WTC11 (cell line): ENCODE measurements around the gene GRM4. TPM values are rescaled to one million over a fixed set of nuclear protein-coding genes. Genes with fewer than 3 reads are reported as not detected.

Source experiments
- ATAC-seq: fragments of 200-7000 bp; cut with Tn5 transposase; 2 replicates; pipeline ENCODE4 v1.10.0; 2021; ENCODE audit warnings: mild to moderate bottlenecking, moderate library complexity
- CTCF ChIA-PET: fragments of 300-600 bp; sonication (Branson Sonifier 250); formaldehyde crosslinking; loops from one replicate; lab custom pipeline; 2021; ENCODE audit warnings: antibody characterized with exemption; lab: Charles Lee
- POLR2A ChIA-PET: fragments of 350-600 bp; sonication (Branson Sonifier 250); formaldehyde crosslinking; loops from one replicate; lab custom pipeline; 2021; ENCODE audit warnings: antibody characterized with exemption; lab: Charles Lee
- DNase-seq: peaks from one replicate; pipeline ENCODE4 v3.0.0; 2021; ENCODE audit warnings: low spot score
- H3K27ac Mint-ChIP-seq: 2 replicates; pipeline ENCODE4 v1.8.0; 2021; ENCODE audit warnings: mixed read lengths
- H3K27me3 Mint-ChIP-seq: 2 replicates; pipeline ENCODE4 v1.8.0; 2021; ENCODE audit warnings: low read depth, mild to moderate bottlenecking, moderate library complexity, mixed read lengths
- H3K36me3 Mint-ChIP-seq: 2 replicates; pipeline ENCODE4 v1.8.0; 2021; ENCODE audit warnings: mixed read lengths
- H3K4me1 Mint-ChIP-seq: 2 replicates; pipeline ENCODE4 v1.8.0; 2022; ENCODE audit warnings: mixed read lengths
- H3K4me3 Mint-ChIP-seq: 2 replicates; pipeline ENCODE4 v1.8.0; 2021; ENCODE audit warnings: mild to moderate bottlenecking, moderate library complexity, mixed read lengths
- H3K9me3 Mint-ChIP-seq: 2 replicates; pipeline ENCODE4 v1.8.0; 2021; ENCODE audit warnings: mixed read lengths
- ARID4B ChIP-seq: sonication (generic); formaldehyde crosslinking; IDR thresholded peaks from 2 replicates; pipeline ENCODE4 v1.8.0; 2023; ENCODE audit warnings: missing genetic modification reagents, mild to moderate bottlenecking, borderline replicate concordance
- E2F1 ChIP-seq: sonication (generic); formaldehyde crosslinking; IDR thresholded peaks from 2 replicates; pipeline ENCODE4 v1.8.0; 2022; ENCODE audit warnings: mild to moderate bottlenecking, missing genetic modification reagents
- E2F4 ChIP-seq: sonication (generic); formaldehyde crosslinking; IDR thresholded peaks from 2 replicates; pipeline ENCODE4 v1.8.1; 2022; ENCODE audit warnings: low read depth, mild to moderate bottlenecking, moderate library complexity, missing genetic modification reagents, borderline replicate concordance
- ESRRA ChIP-seq: sonication (generic); formaldehyde crosslinking; IDR thresholded peaks from 2 replicates; pipeline ENCODE4 v1.8.1; 2022; ENCODE audit warnings: mild to moderate bottlenecking, missing genetic modification reagents, borderline replicate concordance
- FOXK1 ChIP-seq: sonication (generic); formaldehyde crosslinking; IDR thresholded peaks from 2 replicates; pipeline ENCODE4 v1.8.0; 2022; ENCODE audit warnings: mild to moderate bottlenecking, moderate library complexity, missing genetic modification reagents
- JUN ChIP-seq: sonication (generic); formaldehyde crosslinking; IDR thresholded peaks from 2 replicates; pipeline ENCODE4 v1.8.0; 2023; ENCODE audit warnings: mild to moderate bottlenecking, missing genetic modification reagents
- NR2C2 ChIP-seq: sonication (generic); formaldehyde crosslinking; IDR thresholded peaks from 2 replicates; pipeline ENCODE4 v1.8.0; 2022; ENCODE audit warnings: mild to moderate bottlenecking, missing genetic modification reagents
- OVOL2 ChIP-seq: fragments of 250-450 bp; sonication (Bioruptor Pico); IDR thresholded peaks from 2 replicates; pipeline ENCODE4 v1.9.0; 2021; ENCODE audit warnings: mild to moderate bottlenecking, borderline replicate concordance
- PRRX2 ChIP-seq: fragments of 250-450 bp; sonication (Bioruptor Pico); IDR thresholded peaks from 2 replicates; pipeline ENCODE4 v1.8.0; 2021; ENCODE audit warnings: mild to moderate bottlenecking
- TEAD4 ChIP-seq: sonication (generic); formaldehyde crosslinking; IDR thresholded peaks from 2 replicates; pipeline ENCODE4 v1.8.0; 2022; ENCODE audit warnings: mild to moderate bottlenecking, missing genetic modification reagents
- TP53 ChIP-seq: sonication (generic); formaldehyde crosslinking; IDR thresholded peaks from 2 replicates; pipeline ENCODE4 v1.8.1; 2023; ENCODE audit warnings: mild to moderate bottlenecking, missing genetic modification reagents
- ZBTB21 ChIP-seq: sonication (generic); formaldehyde crosslinking; IDR thresholded peaks from 2 replicates; pipeline ENCODE4 v1.8.1; 2023; ENCODE audit warnings: mild to moderate bottlenecking, missing genetic modification reagents, borderline replicate concordance
- ZMAT4 ChIP-seq: fragments of 250-450 bp; sonication (Bioruptor Pico); IDR thresholded peaks from 2 replicates; pipeline ENCODE4 v1.9.0; 2021; ENCODE audit warnings: mild to moderate bottlenecking
- ZNF232 ChIP-seq: sonication (generic); formaldehyde crosslinking; IDR thresholded peaks from 2 replicates; pipeline ENCODE4 v1.8.0; 2022; ENCODE audit warnings: mild to moderate bottlenecking, missing genetic modification reagents
- ZNF423 ChIP-seq: fragments of 250-450 bp; sonication (Bioruptor Pico); IDR thresholded peaks from 2 replicates; pipeline ENCODE4 v2.1.2; 2022; ENCODE audit warnings: mild to moderate bottlenecking, moderate library complexity
- ZNF532 ChIP-seq: fragments of 250-450 bp; sonication (Bioruptor Pico); IDR thresholded peaks from 2 replicates; pipeline ENCODE4 v1.9.0; 2021; ENCODE audit warnings: mild to moderate bottlenecking, borderline replicate concordance
- ZNF671 ChIP-seq: fragments of 250-450 bp; sonication (Bioruptor Pico); IDR thresholded peaks from 2 replicates; pipeline ENCODE4 v1.8.0; 2021; ENCODE audit warnings: mild to moderate bottlenecking
- total RNA-seq: library from RNA; stranded (reverse); gene quantifications from 3 replicates; pipeline ENCODE4 v1.2.3, GENCODE V29; 2021
- TF ChIP-seq, protein P1 (sequence below): sonication (generic); formaldehyde crosslinking; IDR thresholded peaks from 2 replicates; pipeline ENCODE4 v1.8.0; 2022; ENCODE audit warnings: mild to moderate bottlenecking, missing genetic modification reagents
- TF ChIP-seq, protein P2 (sequence below): sonication (generic); formaldehyde crosslinking; IDR thresholded peaks from 2 replicates; pipeline ENCODE4 v1.8.0; 2023; ENCODE audit warnings: mild to moderate bottlenecking, missing genetic modification reagents

Gene GRM4
- total RNA-seq, 1 experiment from 2014 or later: 34.5 TPM

DNA sequence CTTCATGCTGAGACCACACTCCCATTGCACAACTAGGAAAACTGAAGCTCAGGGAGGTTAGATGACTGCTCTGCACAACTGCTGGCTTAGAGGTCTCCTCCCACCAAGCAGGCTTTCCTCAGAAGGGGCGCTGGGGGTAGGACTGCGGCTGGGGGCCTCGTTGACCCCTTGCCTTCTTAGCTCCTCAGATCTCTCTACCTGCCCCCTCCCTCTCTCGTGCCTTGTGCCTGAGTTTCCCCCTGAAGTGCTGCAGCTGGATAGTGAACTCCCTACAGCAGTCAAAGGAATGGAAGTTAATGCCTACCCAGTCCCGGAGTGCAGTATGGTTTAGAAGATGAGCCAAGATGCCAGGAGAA is 149.8 kb downstream of the GRM4 start:
- DNase-seq: no peak
- H3K4me3 Mint-ChIP-seq: no peak overlapping the region
- no peak for ATAC-seq
- no peak overlapping the region for H3K27ac Mint-ChIP-seq
- peaks cover 17% of the 10 kb centered on the region for H3K9me3 Mint-ChIP-seq
- peaks cover 11% of the 10 kb centered on the region for H3K4me1 Mint-ChIP-seq
- ChIA-PET CTCF (interaction anchor here (1.3 kb wide), 1 partner anchor 32 kb away, joined by 3 read pairs; no protein-coding TSS in a partner anchor), POLR2A (no interaction called here)
- H3K36me3 Mint-ChIP-seq: no peaks in the 10 kb centered on the region
- H3K27me3 Mint-ChIP-seq: peaks cover 67% of the 10 kb centered on the region
- no peak for TF ChIP-seq TP53 (CRISPR knock-in tag)
- no peak for TF ChIP-seq ZNF671
- TF ChIP-seq PRRX2: no peak
- TF ChIP-seq ZMAT4 (CRISPR knock-in tag): no peak
- TF ChIP-seq ARID4B (CRISPR knock-in tag): no peak

- TF ChIP-seq ZBTB21 (CRISPR knock-in tag) (no peak), FOXK1 (CRISPR knock-in tag) (no peak), NR2C2 (CRISPR knock-in tag) (no peak), ESRRA (CRISPR knock-in tag) (no peak), E2F4 (CRISPR knock-in tag) (no peak), TEAD4 (CRISPR knock-in tag) (no peak), ZNF232 (no peak), OVOL2 (CRISPR knock-in tag) (no peak), E2F1 (no peak), ZNF423 (CRISPR knock-in tag) (no peak), ZNF532 (no peak), JUN (CRISPR knock-in tag) (no peak)
- TF ChIP-seq, protein P1, sequence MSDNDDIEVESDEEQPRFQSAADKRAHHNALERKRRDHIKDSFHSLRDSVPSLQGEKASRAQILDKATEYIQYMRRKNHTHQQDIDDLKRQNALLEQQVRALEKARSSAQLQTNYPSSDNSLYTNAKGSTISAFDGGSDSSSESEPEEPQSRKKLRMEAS: no peak
- TF ChIP-seq, protein P2, sequence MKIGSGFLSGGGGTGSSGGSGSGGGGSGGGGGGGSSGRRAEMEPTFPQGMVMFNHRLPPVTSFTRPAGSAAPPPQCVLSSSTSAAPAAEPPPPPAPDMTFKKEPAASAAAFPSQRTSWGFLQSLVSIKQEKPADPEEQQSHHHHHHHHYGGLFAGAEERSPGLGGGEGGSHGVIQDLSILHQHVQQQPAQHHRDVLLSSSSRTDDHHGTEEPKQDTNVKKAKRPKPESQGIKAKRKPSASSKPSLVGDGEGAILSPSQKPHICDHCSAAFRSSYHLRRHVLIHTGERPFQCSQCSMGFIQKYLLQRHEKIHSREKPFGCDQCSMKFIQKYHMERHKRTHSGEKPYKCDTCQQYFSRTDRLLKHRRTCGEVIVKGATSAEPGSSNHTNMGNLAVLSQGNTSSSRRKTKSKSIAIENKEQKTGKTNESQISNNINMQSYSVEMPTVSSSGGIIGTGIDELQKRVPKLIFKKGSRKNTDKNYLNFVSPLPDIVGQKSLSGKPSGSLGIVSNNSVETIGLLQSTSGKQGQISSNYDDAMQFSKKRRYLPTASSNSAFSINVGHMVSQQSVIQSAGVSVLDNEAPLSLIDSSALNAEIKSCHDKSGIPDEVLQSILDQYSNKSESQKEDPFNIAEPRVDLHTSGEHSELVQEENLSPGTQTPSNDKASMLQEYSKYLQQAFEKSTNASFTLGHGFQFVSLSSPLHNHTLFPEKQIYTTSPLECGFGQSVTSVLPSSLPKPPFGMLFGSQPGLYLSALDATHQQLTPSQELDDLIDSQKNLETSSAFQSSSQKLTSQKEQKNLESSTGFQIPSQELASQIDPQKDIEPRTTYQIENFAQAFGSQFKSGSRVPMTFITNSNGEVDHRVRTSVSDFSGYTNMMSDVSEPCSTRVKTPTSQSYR (CRISPR knock-in tag): no peak
- Mint-ChIP-seq H3K36me3 (no peaks in the 10 kb centered on the region), H3K9me3 (peaks cover 17% of the 10 kb centered on the region), H3K4me1 (peaks cover 11% of the 10 kb centered on the region), H3K27me3 (peaks cover 73% of the 10 kb centered on the region), H3K27ac (no peak overlapping the region), H3K4me3 (no peak overlapping the region)
- ChIA-PET POLR2A (no interaction called here), CTCF (interaction anchor here (0.8 to 2.5 kb wide), 3 partner anchors 30 to 59 kb away, joined by 3 to 12 read pairs (median 3); no protein-coding TSS in a partner anchor)
- DNase-seq (no peak), ATAC-seq (no peak)
These were observed 150.4 kb downstream of the GRM4 start for GRCh38 chr6:33995309-33996119.
